Measurements from ENCODE around the gene PRKAB1. TPM values are rescaled to one million over a fixed set of nuclear protein-coding genes. Genes with fewer than 3 reads are reported as not detected.
"Not testable (repeated sequence)": the region's sequence is repeated elsewhere in the genome, so short reads cannot be mapped to it uniquely, and the experiment has no call there.

Gene PRKAB1, protein sequence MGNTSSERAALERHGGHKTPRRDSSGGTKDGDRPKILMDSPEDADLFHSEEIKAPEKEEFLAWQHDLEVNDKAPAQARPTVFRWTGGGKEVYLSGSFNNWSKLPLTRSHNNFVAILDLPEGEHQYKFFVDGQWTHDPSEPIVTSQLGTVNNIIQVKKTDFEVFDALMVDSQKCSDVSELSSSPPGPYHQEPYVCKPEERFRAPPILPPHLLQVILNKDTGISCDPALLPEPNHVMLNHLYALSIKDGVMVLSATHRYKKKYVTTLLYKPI
- total RNA-seq (35.1 and 184 TPM in 2 replicates), polyA plus RNA-seq (35.8 and 52.6 TPM in 2 replicates)

DNA sequence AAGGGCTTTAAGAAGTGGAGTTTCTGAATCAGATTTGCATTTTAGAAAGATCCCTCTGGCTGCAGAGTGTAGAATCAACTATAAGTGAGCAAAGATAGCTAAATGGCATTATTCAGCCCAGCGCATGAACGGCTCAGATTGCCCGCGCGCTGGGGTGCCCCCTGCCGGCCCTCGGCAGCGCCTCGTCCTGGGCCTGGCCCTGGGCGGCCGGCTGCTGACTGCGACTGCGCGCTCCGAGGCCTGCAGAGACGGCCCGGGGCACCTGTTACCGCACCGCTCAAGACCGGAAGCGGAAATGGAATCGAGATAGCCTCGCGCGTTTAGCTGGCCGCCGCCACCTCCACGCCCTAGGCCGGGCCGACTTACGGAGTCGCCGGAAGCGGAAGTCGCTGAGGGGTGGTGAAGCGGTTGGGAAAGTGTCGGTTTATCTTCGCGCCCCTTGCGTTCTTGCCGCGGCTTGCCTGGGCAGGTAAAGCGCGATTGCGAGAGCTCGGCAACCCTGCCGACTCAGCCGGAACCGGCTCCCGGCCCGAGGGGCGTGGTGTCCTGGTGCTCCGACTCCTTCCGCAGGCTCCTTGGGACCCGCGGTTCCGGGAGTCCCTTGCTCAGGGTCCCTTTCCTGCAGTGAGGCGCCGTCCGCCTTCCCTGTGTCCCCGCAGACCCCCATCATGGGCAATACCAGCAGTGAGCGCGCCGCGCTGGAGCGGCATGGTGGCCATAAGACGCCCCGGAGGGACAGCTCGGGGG lies at the start of gene PRKAB1:
Gene PRKAB1, plus strand, starts transcription at position 557 of the 747 bp plus-strand sequence. Its CDS starts 112 bp downstream, at position 669.
- H3K36me3 ChIP-seq = peaks cover 13% of the 10 kb centered on the region
- H3K27ac ChIP-seq = peak within 1 kb of the TSS; percentile 84
- no peaks in the 10 kb centered on the region for H3K9me3 ChIP-seq (ENCODE audit: low read depth)
- TF ChIP-seq, protein P1, sequence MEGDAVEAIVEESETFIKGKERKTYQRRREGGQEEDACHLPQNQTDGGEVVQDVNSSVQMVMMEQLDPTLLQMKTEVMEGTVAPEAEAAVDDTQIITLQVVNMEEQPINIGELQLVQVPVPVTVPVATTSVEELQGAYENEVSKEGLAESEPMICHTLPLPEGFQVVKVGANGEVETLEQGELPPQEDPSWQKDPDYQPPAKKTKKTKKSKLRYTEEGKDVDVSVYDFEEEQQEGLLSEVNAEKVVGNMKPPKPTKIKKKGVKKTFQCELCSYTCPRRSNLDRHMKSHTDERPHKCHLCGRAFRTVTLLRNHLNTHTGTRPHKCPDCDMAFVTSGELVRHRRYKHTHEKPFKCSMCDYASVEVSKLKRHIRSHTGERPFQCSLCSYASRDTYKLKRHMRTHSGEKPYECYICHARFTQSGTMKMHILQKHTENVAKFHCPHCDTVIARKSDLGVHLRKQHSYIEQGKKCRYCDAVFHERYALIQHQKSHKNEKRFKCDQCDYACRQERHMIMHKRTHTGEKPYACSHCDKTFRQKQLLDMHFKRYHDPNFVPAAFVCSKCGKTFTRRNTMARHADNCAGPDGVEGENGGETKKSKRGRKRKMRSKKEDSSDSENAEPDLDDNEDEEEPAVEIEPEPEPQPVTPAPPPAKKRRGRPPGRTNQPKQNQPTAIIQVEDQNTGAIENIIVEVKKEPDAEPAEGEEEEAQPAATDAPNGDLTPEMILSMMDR (IDR thresholded peaks at IDR 0.05; ENCODE audit: low read depth, low read length) = peak; percentile 97
- H3K4me3 ChIP-seq = peak within 1 kb of the TSS; percentile 84
- no peaks in the 10 kb centered on the region for H3K27me3 ChIP-seq
- DNase-seq (ENCODE audit: low read depth in 1 of 2, low spot score in 1 of 2) = peak; percentile 98 to 99
- peaks cover 4% of the 10 kb centered on the region for H3K4me1 ChIP-seq (ENCODE audit: low read depth)

DNA sequence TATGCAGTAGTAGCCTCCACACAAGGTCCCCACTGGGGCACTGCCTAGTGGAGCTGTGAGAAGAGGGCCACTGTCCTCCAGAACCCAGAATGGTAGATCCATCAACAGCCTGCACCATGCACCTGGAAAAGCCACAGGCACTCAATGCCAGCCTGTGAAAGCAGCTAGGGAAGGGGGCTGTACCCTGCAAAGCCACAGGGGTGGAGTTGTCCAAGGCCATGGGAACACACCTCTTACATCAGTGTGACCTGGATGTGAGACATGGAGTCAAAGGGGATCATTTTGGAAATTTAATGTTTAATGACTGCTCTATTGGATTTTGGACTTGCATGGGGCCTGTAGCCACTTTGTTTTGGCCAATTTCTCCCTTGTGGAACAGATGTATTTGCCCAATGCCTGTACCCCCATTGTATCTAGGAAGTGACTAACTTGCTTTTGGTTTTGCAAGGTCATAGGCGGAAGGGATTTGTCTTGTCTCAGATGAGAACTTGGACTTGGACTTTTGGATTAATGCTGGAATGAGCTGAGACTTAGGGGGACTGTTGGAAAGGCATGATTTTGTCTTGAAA lies 49.5 kb upstream of the PRKAB1 start:
- H3K4me1 ChIP-seq (ENCODE audit: low read depth); H3K9me3 ChIP-seq (ENCODE audit: low read depth); H3K27ac ChIP-seq; H3K36me3 ChIP-seq; H3K4me3 ChIP-seq; DNase-seq (ENCODE audit: low read depth in 1 of 2, low spot score in 1 of 2): not testable (repeated sequence)
- H3K27me3 ChIP-seq = peaks cover 18% of the 10 kb centered on the region

DNA sequence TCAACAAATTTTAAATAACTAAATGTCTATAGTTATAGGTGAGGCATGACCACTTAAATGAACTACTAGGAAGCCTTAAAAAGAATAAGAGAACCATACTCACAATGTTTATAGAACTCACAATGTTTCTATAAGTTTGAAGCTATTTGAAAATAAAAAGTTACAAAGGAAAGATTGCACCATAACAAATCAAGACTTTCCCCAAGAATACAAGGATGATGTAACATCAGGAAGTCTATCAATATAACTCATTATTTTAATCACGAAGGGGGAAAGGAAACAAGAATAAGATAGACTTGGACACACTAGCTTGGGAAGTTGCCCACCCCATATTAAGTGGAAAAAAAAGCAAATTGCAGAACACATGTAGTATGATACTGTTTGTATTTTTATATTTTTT lies 47.4 kb upstream of the PRKAB1 start:
- TF ChIP-seq, protein P1 (IDR thresholded peaks at IDR 0.05; ENCODE audit: low read depth, low read length) = no peak
- Histone ChIP-seq H3K27ac (no peak overlapping the region), H3K27me3 (peaks cover 18% of the 10 kb centered on the region), H3K9me3 (ENCODE audit: low read depth) (no peaks in the 10 kb centered on the region), H3K4me1 (ENCODE audit: low read depth) (no peaks in the 10 kb centered on the region), H3K36me3 (no peaks in the 10 kb centered on the region), H3K4me3 (no peak overlapping the region)
- no peak for DNase-seq (ENCODE audit: low read depth in 1 of 2, low spot score in 1 of 2)

DNA sequence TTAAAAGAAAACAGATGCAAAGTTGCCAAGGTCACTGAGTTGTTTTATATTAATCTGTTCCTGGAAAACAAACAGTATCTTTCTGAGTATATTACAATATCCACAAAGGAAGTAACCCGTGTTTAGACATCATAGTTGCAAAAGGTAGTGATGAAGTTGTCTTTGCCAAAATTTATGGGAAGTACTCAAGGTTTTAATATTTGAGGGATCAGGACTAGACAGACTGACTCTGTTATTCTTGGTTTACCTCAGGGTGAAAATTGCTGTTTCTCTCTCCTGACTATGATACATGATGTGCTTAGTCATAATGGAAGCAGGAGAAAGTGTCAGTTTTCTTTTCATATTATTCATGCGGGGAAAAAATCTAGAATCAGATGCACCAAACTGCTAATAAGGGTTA lies 46.1 kb upstream of the PRKAB1 start:
- H3K27ac ChIP-seq = no peak overlapping the region
- H3K27me3 ChIP-seq = peaks cover 18% of the 10 kb centered on the region
- H3K9me3 ChIP-seq (ENCODE audit: low read depth) = no peaks in the 10 kb centered on the region
- H3K4me3 ChIP-seq = no peak overlapping the region
- H3K4me1 ChIP-seq (ENCODE audit: low read depth) = no peaks in the 10 kb centered on the region
- TF ChIP-seq, protein P1 (IDR thresholded peaks at IDR 0.05; ENCODE audit: low read depth, low read length) = no peak
- DNase-seq (ENCODE audit: low read depth in 1 of 2, low spot score in 1 of 2) = no peak
- no peaks in the 10 kb centered on the region for H3K36me3 ChIP-seq

DNA sequence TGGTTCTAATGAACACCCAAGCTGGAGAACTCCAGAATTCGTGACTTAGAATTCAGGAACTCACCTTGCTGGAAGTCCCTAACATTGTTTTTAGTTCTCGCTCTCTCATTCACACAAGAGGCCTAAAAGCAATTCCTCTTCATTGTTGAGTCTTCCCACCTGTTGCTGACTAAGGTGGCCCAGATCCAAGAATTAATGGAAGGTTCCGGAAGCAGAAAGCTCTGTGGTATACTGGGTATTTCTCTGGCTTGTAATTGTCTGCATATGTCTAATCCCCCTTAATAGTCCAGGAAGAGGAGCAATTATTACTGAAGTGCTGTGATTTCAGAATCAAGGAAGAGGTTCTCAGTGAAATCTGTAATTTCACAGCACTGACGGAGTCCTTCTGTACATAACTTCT lies 43.0 kb upstream of the PRKAB1 start:
- H3K27ac ChIP-seq = no peak overlapping the region
- H3K9me3 ChIP-seq (ENCODE audit: low read depth) = no peaks in the 10 kb centered on the region
- H3K27me3 ChIP-seq = peaks cover 18% of the 10 kb centered on the region
- no peaks in the 10 kb centered on the region for H3K36me3 ChIP-seq
- peak in 1 of 2 donors; percentile 21 for DNase-seq (ENCODE audit: low read depth in 1 of 2, low spot score in 1 of 2)
- no peak overlapping the region for H3K4me3 ChIP-seq
- no peaks in the 10 kb centered on the region for H3K4me1 ChIP-seq (ENCODE audit: low read depth)
- TF ChIP-seq, protein P1 (IDR thresholded peaks at IDR 0.05; ENCODE audit: low read depth, low read length) = no peak
